ENCODE data around the gene CDYL.

Gene CDYL

DNA sequence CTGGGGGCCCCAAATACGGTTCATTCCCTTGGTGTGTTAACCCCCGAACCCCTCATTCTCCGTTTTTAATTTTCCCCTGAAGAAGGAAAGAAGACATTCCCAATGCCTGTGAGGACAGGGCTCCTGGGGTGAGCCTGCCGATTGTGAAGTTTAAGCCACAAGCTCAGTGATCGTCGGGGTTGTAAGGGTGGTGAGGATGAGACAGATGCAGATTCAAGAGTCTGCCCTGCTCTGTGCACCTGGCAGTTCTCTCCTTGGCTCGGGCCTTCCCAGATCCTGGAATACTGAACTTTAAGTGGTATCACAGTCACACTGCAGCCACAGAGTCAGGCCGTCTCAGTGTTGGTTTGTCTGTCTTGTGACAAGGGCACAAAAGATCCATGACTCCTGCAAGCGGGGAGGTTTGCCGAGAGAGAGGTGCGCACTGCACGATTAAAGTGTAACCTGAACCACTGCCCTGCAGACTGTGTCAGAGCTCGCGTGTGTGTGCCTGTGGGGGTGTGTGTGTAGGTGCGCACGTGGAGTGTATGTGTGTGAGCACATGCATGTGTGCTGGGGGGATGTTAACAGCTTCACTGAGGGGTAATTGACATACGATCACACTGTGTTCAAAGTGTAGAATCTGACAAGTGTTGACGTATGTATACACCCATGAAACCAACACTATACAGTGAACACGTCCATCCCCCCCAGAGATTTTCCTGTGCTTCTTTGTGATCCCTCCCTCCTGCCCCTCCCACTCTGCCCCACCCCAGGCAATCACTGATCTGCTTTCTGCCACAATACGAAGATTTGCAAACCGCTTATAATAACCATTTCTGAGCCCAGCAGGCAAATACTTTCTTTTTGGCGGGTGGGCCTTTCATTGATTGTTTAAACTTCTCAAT is 188.7 kb downstream of the CDYL start:
- no peak for DNase-seq (ENCODE audit: low read depth)

- no peak for DNase-seq (ENCODE audit: low read depth)
These were observed 189.6 kb downstream of the CDYL start for GRCh38 chr6:4965562-4966389.

DNA sequence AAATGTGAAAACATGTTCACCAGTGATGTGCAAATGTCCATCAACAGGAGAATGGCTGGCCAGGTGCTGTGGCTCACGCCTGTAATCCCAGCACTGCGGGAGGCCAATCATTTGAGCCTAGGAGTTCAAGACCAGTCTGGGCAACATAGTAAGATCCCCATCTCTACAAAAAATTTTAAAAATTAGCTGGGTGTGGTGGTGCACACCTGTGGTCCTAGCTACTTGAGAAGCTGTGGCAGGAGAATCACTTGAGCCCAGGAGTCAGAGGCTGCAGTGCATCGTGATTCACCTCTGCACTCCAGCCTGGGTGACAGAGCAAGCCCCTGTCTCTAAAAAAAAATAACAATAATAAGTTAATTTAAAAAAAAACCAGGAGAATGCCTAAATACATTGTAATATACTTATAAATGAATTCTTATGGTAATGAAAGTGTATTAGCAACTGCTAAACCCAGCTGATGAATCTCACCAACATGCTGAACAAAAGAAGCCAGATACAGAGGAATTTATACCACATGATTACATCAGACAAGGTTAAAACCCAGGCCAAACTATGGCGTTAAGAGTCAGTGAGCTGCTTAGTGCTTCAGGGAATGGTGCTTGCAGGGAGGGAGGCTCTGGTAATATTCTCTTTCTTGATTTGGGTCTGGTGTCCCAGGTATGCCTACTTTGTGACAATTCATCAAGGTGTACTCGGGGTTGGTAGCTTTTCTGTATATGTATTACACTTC is 191.3 kb downstream of the CDYL start:
- DNase-seq (ENCODE audit: low read depth) = no peak

DNA sequence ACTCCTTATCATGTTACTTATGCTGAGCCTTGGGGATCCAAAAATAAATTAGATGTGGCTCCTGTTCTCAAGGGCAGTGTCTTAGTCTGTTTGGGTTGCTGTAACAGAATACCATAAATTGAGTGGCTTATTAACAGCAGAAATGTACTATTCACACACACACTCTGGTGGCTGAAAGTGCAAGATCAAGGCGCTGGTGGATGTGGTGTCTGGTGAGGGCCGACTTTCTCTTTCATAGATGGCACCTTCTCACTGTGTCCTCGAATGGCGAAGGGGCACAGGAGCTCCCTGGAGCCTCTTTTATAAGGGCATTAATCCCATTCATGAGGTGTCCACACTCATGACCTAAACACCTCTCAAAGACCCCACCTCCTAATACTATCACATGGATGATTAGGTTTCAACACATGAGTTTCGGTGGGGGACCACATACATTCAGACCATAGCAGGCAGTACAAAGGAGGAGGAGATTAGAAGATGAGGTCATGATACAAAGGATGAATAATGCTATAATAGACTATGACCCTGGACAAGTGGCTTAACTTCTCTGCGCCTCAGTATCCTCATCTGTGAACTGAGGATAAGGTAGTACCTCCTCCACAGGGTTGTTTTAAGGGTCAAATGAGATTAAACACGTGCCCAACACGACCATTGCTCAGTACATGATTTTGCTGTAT is 193.5 kb downstream of the CDYL start:
- DNase-seq (ENCODE audit: low read depth) = no peak

DNA sequence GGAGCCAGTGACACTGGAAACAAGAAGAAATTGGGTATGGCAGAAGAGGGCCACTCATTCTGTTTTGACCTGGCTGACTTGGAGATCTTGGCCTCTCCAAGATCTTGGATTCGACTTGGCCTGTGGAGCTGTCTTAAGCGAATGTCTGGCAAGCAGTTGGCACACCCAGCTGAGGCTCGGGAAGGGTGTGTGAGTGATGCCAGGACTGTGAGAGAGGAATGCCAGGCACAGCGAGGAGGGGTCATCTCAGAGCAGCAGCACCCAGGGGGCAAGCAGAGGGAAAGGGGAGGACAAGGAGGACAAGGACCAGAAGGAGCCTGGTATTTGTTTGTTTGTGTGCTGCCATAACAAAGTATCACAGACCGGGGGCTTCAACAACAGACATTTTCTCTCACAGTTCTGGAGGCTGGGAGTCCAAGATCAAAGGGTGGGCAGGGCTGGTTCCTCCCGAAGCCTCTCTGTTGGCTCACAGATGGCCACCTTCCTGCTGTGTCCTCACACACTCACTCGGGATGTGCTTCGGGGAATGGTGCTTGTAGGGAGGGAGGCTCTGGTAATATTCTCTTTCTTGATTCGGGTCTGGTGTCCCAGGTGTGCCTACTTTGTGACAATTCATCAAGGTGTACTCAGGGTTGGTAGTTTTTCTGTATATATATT is 194.7 kb downstream of the CDYL start:
- no peak for DNase-seq (ENCODE audit: low read depth)

DNA sequence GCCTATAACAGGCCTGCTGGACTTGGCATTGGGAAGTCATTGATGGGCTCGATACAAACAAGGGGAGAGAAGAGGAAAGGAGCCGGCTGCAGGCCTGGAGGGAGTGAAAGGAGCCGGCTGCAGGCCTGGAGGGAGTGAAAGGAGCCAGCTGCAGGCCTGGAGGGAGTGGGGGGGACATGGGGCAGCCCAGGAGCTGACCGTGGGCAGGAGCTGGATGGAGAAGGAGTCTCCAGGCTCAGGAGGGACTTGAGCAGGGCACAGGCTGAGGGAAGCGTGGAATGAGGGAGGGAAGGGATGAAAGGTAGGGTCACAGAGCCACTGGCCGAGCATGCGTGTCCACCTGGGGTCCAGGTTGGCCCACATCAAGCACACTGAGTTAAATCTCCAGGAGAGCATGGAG is 195.6 kb downstream of the CDYL start:
- DNase-seq (ENCODE audit: low read depth) = no peak

GRCh38 chr6:4972438-4972837 is 196.2 kb downstream of the CDYL start:
- no peak for DNase-seq (ENCODE audit: low read depth)

- no peak for DNase-seq (ENCODE audit: low read depth)
These were observed 197.2 kb downstream of the CDYL start for GRCh38 chr6:4973415-4973814.

DNA sequence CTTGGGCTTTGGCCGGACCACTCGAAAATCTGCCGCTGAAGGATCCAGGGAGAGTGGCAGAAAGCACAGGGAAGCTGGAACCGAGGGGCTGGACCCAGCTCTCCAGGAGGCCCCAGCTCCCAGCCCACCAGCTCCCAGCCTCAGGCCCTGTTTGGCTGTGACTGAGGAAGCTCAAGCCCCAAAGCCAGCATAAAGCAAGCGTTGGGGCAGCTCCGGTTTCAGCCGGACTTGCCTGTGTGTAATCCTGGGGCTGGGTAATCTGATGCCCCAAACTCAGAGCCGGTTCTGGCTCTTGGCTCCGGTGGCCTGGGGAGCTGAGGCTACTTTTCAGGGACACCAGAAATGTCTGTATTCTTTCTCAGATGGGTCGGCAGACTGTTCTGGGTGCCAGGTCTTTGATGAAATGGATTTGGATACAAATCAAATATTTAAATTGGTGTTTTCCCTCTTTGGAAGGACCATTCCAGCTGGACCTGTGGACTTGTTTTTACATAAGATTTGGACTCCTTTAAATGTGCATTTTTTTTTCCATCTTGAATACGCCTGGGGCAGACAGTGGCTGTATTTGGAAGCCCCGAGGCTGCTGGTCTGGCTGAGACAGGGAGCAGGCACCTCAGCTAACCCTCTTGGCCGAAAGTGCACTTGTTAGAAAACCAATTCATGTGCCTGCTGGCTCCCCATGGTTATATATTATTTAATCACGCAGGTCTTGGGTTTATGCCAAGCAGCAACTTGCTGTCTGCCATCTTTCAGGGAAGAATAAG is 198.0 kb downstream of the CDYL start:
- DNase-seq (ENCODE audit: low read depth) = no peak

- DNase-seq (ENCODE audit: low read depth) = no peak
These were observed 198.8 kb downstream of the CDYL start for GRCh38 chr6:4974962-4975361.

DNA sequence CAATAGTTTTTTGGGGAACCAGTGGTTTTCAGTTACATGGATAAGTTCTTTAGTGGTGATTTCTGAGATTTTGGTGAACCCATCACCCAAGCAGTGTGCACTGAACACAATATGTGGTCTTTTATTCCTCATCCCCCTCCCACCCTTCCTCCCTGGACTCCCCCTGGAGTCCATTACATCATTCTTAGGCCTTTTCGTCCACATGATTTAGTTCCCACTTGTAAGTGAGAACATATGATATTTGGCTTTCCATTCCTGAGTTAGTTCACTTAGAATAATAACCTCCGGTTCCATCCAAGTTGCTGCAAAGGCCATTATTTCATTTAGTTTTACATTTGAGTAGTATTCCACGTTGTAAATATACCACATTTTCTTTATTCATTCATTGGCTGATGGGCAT is 199.3 kb downstream of the CDYL start:
- no peak for DNase-seq (ENCODE audit: low read depth)

DNA sequence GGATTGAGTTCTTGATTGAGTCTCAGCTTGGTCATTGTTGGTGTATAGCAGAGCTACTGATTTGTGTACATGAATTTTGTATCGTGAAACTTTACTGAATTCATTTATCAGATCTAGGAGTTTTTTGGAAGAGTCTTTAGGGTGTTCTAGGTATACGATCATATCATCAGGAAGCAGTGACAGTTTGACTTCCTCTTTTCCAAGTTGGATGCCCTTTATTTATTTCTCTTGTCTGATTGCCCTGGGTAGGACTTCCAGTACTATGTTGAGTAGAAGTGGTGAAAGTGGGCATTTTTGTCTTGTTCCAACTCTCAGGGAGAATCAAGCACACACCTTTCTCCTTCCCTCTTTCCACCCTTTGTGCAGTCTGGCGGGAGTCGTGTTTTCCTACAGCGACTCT is 201.3 kb downstream of the CDYL start:
- no peak for DNase-seq (ENCODE audit: low read depth)

DNA sequence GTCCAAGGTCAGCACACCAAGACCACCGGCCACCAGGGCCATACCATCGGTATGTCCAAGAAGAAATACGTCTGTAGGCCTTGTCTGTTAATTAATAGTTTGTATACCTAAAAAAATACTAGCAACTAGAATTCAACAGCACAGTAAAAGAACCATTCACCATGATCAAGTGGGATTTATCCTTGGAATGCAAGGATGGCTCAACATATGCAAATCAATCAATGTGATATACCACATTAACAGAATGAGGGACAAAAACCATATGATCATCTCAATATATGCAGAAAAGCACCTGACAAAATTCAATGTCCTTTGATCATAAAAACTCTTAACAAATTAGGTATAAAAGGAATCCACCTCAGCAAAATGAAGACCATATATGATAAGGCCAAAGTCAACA is 203.2 kb downstream of the CDYL start:
- DNase-seq (ENCODE audit: low read depth) = no peak

GRCh38 chr6:4981761-4982160 is 205.6 kb downstream of the CDYL start:
- no peak for DNase-seq (ENCODE audit: low read depth)

GRCh38 chr6:4983322-4983721 is 207.1 kb downstream of the CDYL start:
- no peak for DNase-seq (ENCODE audit: low read depth)

GRCh38 chr6:4986999-4987398 is 210.8 kb downstream of the CDYL start:
- DNase-seq (ENCODE audit: low read depth) = no peak

DNA sequence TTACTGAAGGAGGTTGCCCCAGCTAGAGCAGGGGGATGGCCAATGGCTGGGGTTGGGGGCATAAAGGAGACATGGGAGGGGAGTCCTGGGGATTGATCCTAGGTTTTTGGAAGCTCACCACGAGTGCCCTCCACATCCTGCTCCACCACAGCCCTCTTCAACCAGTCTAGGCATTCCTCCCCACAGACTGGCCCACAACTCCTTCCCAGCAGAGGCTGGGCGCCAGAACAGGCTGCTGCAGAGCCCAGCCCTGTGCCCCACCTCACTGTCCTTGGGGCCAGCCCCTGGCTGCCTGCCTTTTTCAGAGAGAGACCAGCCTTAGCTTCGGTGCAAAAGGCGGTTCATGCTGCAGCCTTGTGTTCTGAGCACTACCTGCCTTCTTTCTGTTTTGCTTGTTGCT is 211.2 kb downstream of the CDYL start:
- DNase-seq (ENCODE audit: low read depth) = no peak

GRCh38 chr6:4994741-4995140 is 218.5 kb downstream of the CDYL start:
- no peak for DNase-seq (ENCODE audit: low read depth)

DNA sequence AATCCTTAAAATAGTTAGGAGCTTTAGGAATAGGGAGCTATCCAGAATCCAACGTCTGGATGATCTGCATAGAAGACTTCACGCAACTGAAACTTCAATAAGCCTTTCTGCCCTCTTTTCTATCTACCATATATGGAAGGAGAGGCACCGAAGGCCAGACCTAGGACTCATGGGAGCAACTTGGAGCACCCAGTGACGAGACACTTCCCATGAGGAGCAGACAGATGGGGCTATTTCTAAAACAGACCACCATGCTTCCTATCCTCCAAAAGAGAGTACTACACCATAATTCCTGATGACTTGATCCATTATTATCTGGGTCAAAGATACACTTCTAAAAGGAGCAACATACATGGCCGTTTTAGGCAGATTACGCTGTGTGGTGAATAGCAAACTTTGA is 221.7 kb downstream of the CDYL start:
- DNase-seq (ENCODE audit: low read depth) = no peak

GRCh38 chr6:4999586-4999985 is 223.4 kb downstream of the CDYL start:
- no peak for DNase-seq (ENCODE audit: low read depth)
